ENCODE data around the gene AMHR2. TPM values are rescaled to one million over a fixed set of nuclear protein-coding genes. Genes with fewer than 3 reads are reported as not detected.
"Not testable (repeated sequence)": the region's sequence is repeated elsewhere in the genome, so short reads cannot be mapped to it uniquely, and the experiment has no call there.

Gene AMHR2
- total RNA-seq, 1 donor from 2014 or later: not detected

DNA sequence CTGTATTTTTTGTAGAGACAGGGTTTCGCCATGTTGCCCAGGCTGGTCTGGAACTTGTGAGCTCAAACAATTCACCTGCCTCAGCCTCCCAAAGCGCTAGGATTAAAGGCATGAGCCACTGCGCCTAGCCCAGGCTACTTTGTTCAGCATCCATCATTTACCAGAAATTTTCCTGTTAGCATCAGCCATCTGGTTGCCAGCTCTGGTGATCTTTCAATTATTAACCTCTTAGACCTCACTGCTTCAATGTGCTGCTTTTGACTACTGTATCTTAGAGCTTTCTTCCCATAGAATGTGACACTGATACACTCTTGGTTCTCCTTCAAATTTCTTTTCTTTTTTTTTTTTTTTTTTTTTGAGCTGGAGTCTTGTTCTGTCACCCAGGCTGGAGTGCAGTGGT lies 5.4 kb upstream of the AMHR2 start:
- no peaks in the 10 kb centered on the region for H3K9me3 Mint-ChIP-seq (ENCODE audit: low read depth)
- no peaks in the 10 kb centered on the region for H3K27me3 Mint-ChIP-seq (ENCODE audit: low read depth)
- H3K27ac Mint-ChIP-seq (ENCODE audit: unreplicated experiment): no peak overlapping the region
- TF ChIP-seq CTCF (IDR thresholded peaks at IDR 0.05): no peak
- DNase-seq (ENCODE audit: low spot score): no peak
- peaks cover 43% of the 10 kb centered on the region for H3K4me1 Mint-ChIP-seq (ENCODE audit: low read depth)
- H3K36me3 Mint-ChIP-seq (ENCODE audit: low read depth): no peaks in the 10 kb centered on the region
- no peak overlapping the region for H3K4me3 Mint-ChIP-seq (ENCODE audit: unreplicated experiment)

GRCh38 chr12:53419756-53420155 lies 3.9 kb upstream of the AMHR2 start:
- no peaks in the 10 kb centered on the region for H3K9me3 Mint-ChIP-seq (ENCODE audit: low read depth)

GRCh38 chr12:53422247-53422646 lies 1.4 kb upstream of the AMHR2 start:
- H3K4me3 Mint-ChIP-seq (ENCODE audit: unreplicated experiment); DNase-seq (ENCODE audit: low spot score); H3K27me3 Mint-ChIP-seq (ENCODE audit: low read depth); H3K9me3 Mint-ChIP-seq (ENCODE audit: low read depth); H3K36me3 Mint-ChIP-seq (ENCODE audit: low read depth); H3K27ac Mint-ChIP-seq (ENCODE audit: unreplicated experiment): not testable (repeated sequence)
- H3K4me1 Mint-ChIP-seq (ENCODE audit: low read depth): peaks cover 14% of the 10 kb centered on the region

More at GRCh38 chr12:53419756-53420155, 3.9 kb upstream of the AMHR2 start:
- no peak for DNase-seq (ENCODE audit: low spot score)
- Mint-ChIP-seq H3K36me3 (ENCODE audit: low read depth) (no peaks in the 10 kb centered on the region), H3K27me3 (ENCODE audit: low read depth) (no peaks in the 10 kb centered on the region), H3K27ac (ENCODE audit: unreplicated experiment) (no peak overlapping the region), H3K4me1 (ENCODE audit: low read depth) (peaks cover 30% of the 10 kb centered on the region), H3K4me3 (ENCODE audit: unreplicated experiment) (no peak overlapping the region)
- no peak for TF ChIP-seq CTCF (IDR thresholded peaks at IDR 0.05)

- Mint-ChIP-seq H3K27me3 (ENCODE audit: low read depth) (no peaks in the 10 kb centered on the region), H3K9me3 (ENCODE audit: low read depth) (no peaks in the 10 kb centered on the region), H3K4me3 (ENCODE audit: unreplicated experiment) (no peak overlapping the region), H3K36me3 (ENCODE audit: low read depth) (no peaks in the 10 kb centered on the region), H3K4me1 (ENCODE audit: low read depth) (peaks cover 16% of the 10 kb centered on the region), H3K27ac (ENCODE audit: unreplicated experiment) (no peak overlapping the region)
- no peak for TF ChIP-seq CTCF (IDR thresholded peaks at IDR 0.05)
- DNase-seq (ENCODE audit: low spot score): no peak
These were observed 1.2 kb downstream of the AMHR2 start for GRCh38 chr12:53424626-53425514.

GRCh38 chr12:53425515-53426150 lies 2.0 kb downstream of the AMHR2 start:
- no peak for DNase-seq (ENCODE audit: low spot score)
- Mint-ChIP-seq H3K36me3 (ENCODE audit: low read depth) (no peaks in the 10 kb centered on the region), H3K4me3 (ENCODE audit: unreplicated experiment) (no peak overlapping the region), H3K4me1 (ENCODE audit: low read depth) (peaks cover 14% of the 10 kb centered on the region), H3K27ac (ENCODE audit: unreplicated experiment) (no peak overlapping the region), H3K27me3 (ENCODE audit: low read depth) (no peaks in the 10 kb centered on the region), H3K9me3 (ENCODE audit: low read depth) (no peaks in the 10 kb centered on the region)
- TF ChIP-seq CTCF (IDR thresholded peaks at IDR 0.05): no peak
